HEK293 (cell line): ENCODE measurements around the gene GPR161.

Experiments used
- ATF2 ChIP-seq: fragments of 450-650 bp; formaldehyde crosslinking; IDR thresholded peaks from 2 replicates; pipeline ENCODE4 v1.5.1; 2016; ENCODE audit warnings: missing biosample characterization, missing genetic modification characterization, low read depth
- BCL6B ChIP-seq: fragments of 450-650 bp; formaldehyde crosslinking; IDR thresholded peaks from 2 replicates; pipeline ENCODE4 v1.5.1; 2017; ENCODE audit warnings: missing biosample characterization, missing genetic modification characterization
- CTCF ChIP-seq: fragments of 450-650 bp; formaldehyde crosslinking; IDR thresholded peaks from 2 replicates; pipeline ENCODE4 v1.5.1; 2016; ENCODE audit warnings: missing biosample characterization, missing genetic modification characterization
- IKZF3 ChIP-seq: fragments of 450-650 bp; IDR thresholded peaks from 2 replicates; pipeline ENCODE4 v1.5.0; 2018; ENCODE audit warnings: missing biosample characterization, mild to moderate bottlenecking, missing genetic modification characterization, moderate library complexity
- SCRT2 ChIP-seq: fragments of 450-650 bp; formaldehyde crosslinking; IDR thresholded peaks from 2 replicates; pipeline ENCODE4 v1.5.1; 2016; ENCODE audit warnings: missing biosample characterization, missing genetic modification characterization
- TCF7L2 ChIP-seq: IDR thresholded peaks from 2 replicates; pipeline ENCODE4 v1.6.1; 2011; ENCODE audit warnings: low read depth, mild to moderate bottlenecking, inconsistent platforms, low read length, moderate library complexity, borderline replicate concordance
- ZNF10 ChIP-seq: fragments of 450-650 bp; formaldehyde crosslinking; IDR thresholded peaks from 2 replicates; pipeline ENCODE4 v1.5.1; 2017; ENCODE audit warnings: missing biosample characterization, missing genetic modification characterization
- ZNF302 ChIP-seq: fragments of 450-650 bp; formaldehyde crosslinking; IDR thresholded peaks from 2 replicates; pipeline ENCODE4 v1.5.1; 2016; ENCODE audit warnings: missing biosample characterization, missing genetic modification characterization, low read depth
- ZNF362 ChIP-seq: fragments of 450-650 bp; formaldehyde crosslinking; IDR thresholded peaks from 2 replicates; pipeline ENCODE4 v1.5.1; 2016; ENCODE audit warnings: missing biosample characterization, missing genetic modification characterization
- ZNF768 ChIP-seq: fragments of 450-650 bp; formaldehyde crosslinking; IDR thresholded peaks from 2 replicates; pipeline ENCODE4 v1.5.1; 2018; ENCODE audit warnings: missing biosample characterization, mild to moderate bottlenecking, missing genetic modification characterization

GRCh38 chr1:168119750-168120149 is 17.0 kb downstream of the GPR161 start:
- TF ChIP-seq ZNF10, result no peak
- TF ChIP-seq ZNF362 (tag by site-specific recombination), result no peak
- TF ChIP-seq CTCF (tag by site-specific recombination), result no peak
- no peak for TF ChIP-seq TCF7L2
- TF ChIP-seq ZNF768 (tag by site-specific recombination), result no peak
- no peak for TF ChIP-seq IKZF3 (tag by site-specific recombination)
- no peak for TF ChIP-seq BCL6B
- TF ChIP-seq ATF2, result no peak
- no peak for TF ChIP-seq SCRT2 (tag by site-specific recombination)
- no peak for TF ChIP-seq ZNF302 (tag by site-specific recombination)
